Esophagus squamous epithelium (tissue), 4 donors: ENCODE measurements around the gene TRIP12.

Source experiments
- POLR2A ChIP-seq, 4 donors: fragments of 450-650 bp; IDR thresholded peaks; one replicate each; pipeline ENCODE4 v1.6.1; 2017; ENCODE audit warnings: antibody characterized with exemption in 4 of 4, mild to moderate bottlenecking in 4 of 4, moderate library complexity in 3 of 4
- TF ChIP-seq, protein P1 (sequence below), 6 experiments: fragments of 450-650 bp in 4 of 6; fragments of 200-600 bp in 2 of 6; sonication (generic) in 2 of 6; IDR thresholded peaks; one replicate each; pipeline ENCODE4 v1.5.1; 2016 to 2019; ENCODE audit warnings: antibody characterized with exemption in 6 of 6, mild to moderate bottlenecking in 4 of 6, moderate library complexity in 4 of 6

DNA sequence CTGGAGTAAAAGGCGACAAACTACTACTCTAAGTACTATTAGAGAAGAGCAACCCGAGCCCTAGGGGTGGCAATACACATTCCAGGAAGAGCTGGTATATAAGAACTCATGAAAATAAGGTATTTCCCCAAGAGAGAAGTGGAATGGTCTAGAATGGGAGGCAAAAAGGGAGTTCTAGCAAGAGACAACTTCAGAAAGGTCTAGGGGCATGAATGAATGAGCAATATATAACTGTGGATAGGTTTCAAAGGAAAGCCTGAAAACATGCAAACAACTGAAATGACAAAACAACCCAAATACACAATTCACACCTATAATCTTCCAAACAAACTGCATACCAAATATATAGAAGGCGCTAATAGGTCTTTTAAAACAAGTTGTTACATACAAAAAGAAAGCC is 22.2 kb downstream of the TRIP12 start:
- TF ChIP-seq, protein P1, sequence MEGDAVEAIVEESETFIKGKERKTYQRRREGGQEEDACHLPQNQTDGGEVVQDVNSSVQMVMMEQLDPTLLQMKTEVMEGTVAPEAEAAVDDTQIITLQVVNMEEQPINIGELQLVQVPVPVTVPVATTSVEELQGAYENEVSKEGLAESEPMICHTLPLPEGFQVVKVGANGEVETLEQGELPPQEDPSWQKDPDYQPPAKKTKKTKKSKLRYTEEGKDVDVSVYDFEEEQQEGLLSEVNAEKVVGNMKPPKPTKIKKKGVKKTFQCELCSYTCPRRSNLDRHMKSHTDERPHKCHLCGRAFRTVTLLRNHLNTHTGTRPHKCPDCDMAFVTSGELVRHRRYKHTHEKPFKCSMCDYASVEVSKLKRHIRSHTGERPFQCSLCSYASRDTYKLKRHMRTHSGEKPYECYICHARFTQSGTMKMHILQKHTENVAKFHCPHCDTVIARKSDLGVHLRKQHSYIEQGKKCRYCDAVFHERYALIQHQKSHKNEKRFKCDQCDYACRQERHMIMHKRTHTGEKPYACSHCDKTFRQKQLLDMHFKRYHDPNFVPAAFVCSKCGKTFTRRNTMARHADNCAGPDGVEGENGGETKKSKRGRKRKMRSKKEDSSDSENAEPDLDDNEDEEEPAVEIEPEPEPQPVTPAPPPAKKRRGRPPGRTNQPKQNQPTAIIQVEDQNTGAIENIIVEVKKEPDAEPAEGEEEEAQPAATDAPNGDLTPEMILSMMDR (IDR thresholded peaks at IDR 0.05): no peak
- no peak for TF ChIP-seq POLR2A (IDR thresholded peaks at IDR 0.05)
